H9 (cell line): ENCODE measurements around the gene ANO6. TPM values are rescaled to one million over a fixed set of nuclear protein-coding genes. Genes with fewer than 3 reads are reported as not detected.

Experiments used
- DNase-seq: peaks from one replicate; pipeline ENCODE4 v3.0.0-alpha.2; 2017
- H2AFZ ChIP-seq: one replicate; pipeline ENCODE4 v1.6.1; 2013; ENCODE audit warnings: mild to moderate bottlenecking, low read length, control low read depth, moderate library complexity
- H2AK5ac ChIP-seq: 2 replicates; pipeline ENCODE4 v1.6.1; 2013; ENCODE audit warnings: low read length, control low read depth, mixed read lengths; ENCODE audit not compliant: insufficient read length
- H2BK120ac ChIP-seq: one replicate; pipeline ENCODE4 v1.6.1; 2013; ENCODE audit warnings: low read depth, mild to moderate bottlenecking, low read length, control low read depth, inconsistent platforms; ENCODE audit not compliant: poor library complexity, severe bottlenecking
- H2BK12ac ChIP-seq: 2 replicates; pipeline ENCODE4 v1.6.1; 2013; ENCODE audit warnings: low read length, control low read depth, mixed read lengths, low read depth; ENCODE audit not compliant: insufficient read length
- H2BK15ac ChIP-seq: 2 replicates; pipeline ENCODE4 v1.6.1; 2013; ENCODE audit warnings: low read depth, low read length, control low read depth
- H2BK20ac ChIP-seq: one replicate; pipeline ENCODE4 v1.6.1; 2013; ENCODE audit warnings: low read depth, mild to moderate bottlenecking, low read length, control low read depth, inconsistent platforms; ENCODE audit not compliant: poor library complexity, severe bottlenecking
- H2BK5ac ChIP-seq: 2 replicates; pipeline ENCODE4 v1.6.1; 2013; ENCODE audit warnings: low read length, control low read depth, mixed read lengths; ENCODE audit not compliant: insufficient read length
- H3K14ac ChIP-seq: 2 replicates; pipeline ENCODE4 v1.6.1; 2013; ENCODE audit warnings: low read length, control low read depth; ENCODE audit not compliant: insufficient read depth
- H3K18ac ChIP-seq: 2 replicates; pipeline ENCODE4 v1.6.1; 2013; ENCODE audit warnings: low read depth, mild to moderate bottlenecking, mixed read lengths, low read length, control low read depth; ENCODE audit not compliant: insufficient read length
- H3K23ac ChIP-seq: 2 replicates; pipeline ENCODE4 v1.6.1; 2013; ENCODE audit warnings: low read length, control low read depth, mixed read lengths, low read depth; ENCODE audit not compliant: insufficient read length
- H3K23me2 ChIP-seq: 2 replicates; pipeline ENCODE4 v1.6.1; 2013; ENCODE audit warnings: low read depth, mild to moderate bottlenecking, mixed read lengths, low read length, control low read depth; ENCODE audit not compliant: insufficient read length, poor library complexity, severe bottlenecking
- H3K27ac ChIP-seq: 2 replicates; pipeline ENCODE4 v1.5.1; 2013; ENCODE audit warnings: low read length, control low read depth, mixed read lengths, low read depth; ENCODE audit not compliant: insufficient read length
- H3K27me3 ChIP-seq: 2 replicates; pipeline ENCODE4 v1.6.1; 2013; ENCODE audit warnings: low read length, control low read depth, inconsistent platforms; ENCODE audit not compliant: insufficient read depth
- H3K4ac ChIP-seq: 2 replicates; pipeline ENCODE4 v1.6.1; 2013; ENCODE audit warnings: low read depth, mild to moderate bottlenecking, control low read depth, inconsistent platforms, low read length, moderate library complexity
- H3K4me1 ChIP-seq: 2 replicates; pipeline ENCODE4 v1.6.1; 2013; ENCODE audit warnings: low read length, control low read depth, inconsistent platforms; ENCODE audit not compliant: insufficient read depth
- H3K4me2 ChIP-seq: 2 replicates; pipeline ENCODE4 v1.6.1; 2013; ENCODE audit warnings: low read length, control low read depth, mixed read lengths; ENCODE audit not compliant: insufficient read length, insufficient read depth
- H3K56ac ChIP-seq: 2 replicates; pipeline ENCODE4 v1.6.1; 2013; ENCODE audit warnings: low read depth, mild to moderate bottlenecking, mixed read lengths, low read length, control low read depth; ENCODE audit not compliant: insufficient read length
- H3K79me1 ChIP-seq: 2 replicates; pipeline ENCODE4 v1.6.1; 2013; ENCODE audit warnings: low read depth, mild to moderate bottlenecking, moderate library complexity, low read length, control low read depth, inconsistent platforms; ENCODE audit not compliant: insufficient read depth, poor library complexity, severe bottlenecking
- H3K79me2 ChIP-seq: 2 replicates; pipeline ENCODE4 v1.6.1; 2013; ENCODE audit warnings: low read length, control low read depth, inconsistent platforms; ENCODE audit not compliant: insufficient read depth
- H3K9ac ChIP-seq: 2 replicates; pipeline ENCODE4 v1.6.1; 2013; ENCODE audit warnings: low read length, control low read depth, mixed read lengths; ENCODE audit not compliant: insufficient read length; ENCODE audit errors: extremely low read depth
- H3K9me3 ChIP-seq: one replicate; pipeline ENCODE4 v1.6.1; 2013; ENCODE audit warnings: low read depth, low read length, inconsistent platforms; ENCODE audit not compliant: control insufficient read depth
- H3T11ph ChIP-seq: one replicate; pipeline ENCODE4 v1.6.1; 2013; ENCODE audit warnings: mild to moderate bottlenecking, low read length, control low read depth, inconsistent platforms
- H4K20me1 ChIP-seq: one replicate; pipeline ENCODE4 v1.6.1; 2013; ENCODE audit not compliant: control insufficient read depth, insufficient read length, insufficient read depth
- H4K5ac ChIP-seq: 2 replicates; pipeline ENCODE4 v1.6.1; 2013; ENCODE audit warnings: low read depth, mild to moderate bottlenecking, mixed read lengths, low read length, control low read depth; ENCODE audit not compliant: insufficient read length
- H4K8ac ChIP-seq: replicated peaks from 2 replicates; pipeline ENCODE4 v1.6.1; 2013; ENCODE audit warnings: low read length, control low read depth, mixed read lengths, low read depth; ENCODE audit not compliant: insufficient read length
- H4K91ac ChIP-seq: 2 replicates; pipeline ENCODE4 v1.6.1; 2013; ENCODE audit warnings: low read depth, mild to moderate bottlenecking, moderate library complexity, mixed read lengths, low read length, control low read depth; ENCODE audit not compliant: insufficient read length
- H3K27ac Mint-ChIP-seq, 3 experiments: 2 replicates in 2 of 3; 3 replicates in 1 of 3; pipeline ENCODE4 v1.8.0; 2020 to 2021; ENCODE audit warnings: mixed read lengths in 3 of 3, mild to moderate bottlenecking in 1 of 3, moderate library complexity in 1 of 3
- H3K27me3 Mint-ChIP-seq: 2 replicates; pipeline ENCODE4 v1.8.0; 2021; ENCODE audit warnings: low read depth, mild to moderate bottlenecking, moderate library complexity, mixed read lengths
- H3K36me3 Mint-ChIP-seq, 3 experiments: 2 replicates in 2 of 3; 3 replicates in 1 of 3; pipeline ENCODE4 v1.8.0; 2020 to 2021; ENCODE audit warnings: low read depth in 3 of 3, mixed read lengths in 3 of 3; ENCODE audit not compliant: insufficient read depth in 1 of 3
- H3K4me1 Mint-ChIP-seq, 2 experiments: 2 replicates each; pipeline ENCODE4 v1.8.0; 2020; ENCODE audit warnings: mixed read lengths in 2 of 2
- H3K4me3 Mint-ChIP-seq, 2 experiments: 2 replicates in 1 of 2; 3 replicates in 1 of 2; pipeline ENCODE4 v1.8.0; 2020 to 2021; ENCODE audit warnings: mild to moderate bottlenecking in 2 of 2, mixed read lengths in 2 of 2, moderate library complexity in 1 of 2
- H3K9me3 Mint-ChIP-seq, 2 experiments: 2 replicates in 1 of 2; 3 replicates in 1 of 2; pipeline ENCODE4 v1.8.0; 2020; ENCODE audit warnings: mild to moderate bottlenecking in 2 of 2, mixed read lengths in 2 of 2, moderate library complexity in 1 of 2
- CTCF ChIP-seq: fragments of 200-600 bp; sonication (generic); conservative IDR thresholded peaks from 3 replicates; pipeline ENCODE4 v1.8.0; 2021; ENCODE audit warnings: antibody characterized with exemption, mild to moderate bottlenecking
- WGBS: extraction: QIAGEN DNeasy Blood & Tissue Kit; methylation state at CpG from one replicate; pipeline ENCODE4 v1.1.7; 2013; ENCODE audit warnings: missing lambda C conversion rate, low lambda C conversion rate, mixed read lengths; ENCODE audit not compliant: insufficient read length; ENCODE audit errors: extremely low coverage; 5-methylcytosine and 5-hydroxymethylcytosine counted together
- total RNA-seq: library from RNA; stranded (reverse); gene quantifications from 2 replicates; pipeline ENCODE4 v1.2.1, GENCODE V29; 2021

ANO6 gene
- total RNA-seq, 1 experiment from 2014 or later = 24.3 TPM

GRCh38 chr12:45423931-45424330, 208.0 kb downstream of the ANO6 start:
- no peak for DNase-seq
- Mint-ChIP-seq H3K4me1 (peaks cover 15 to 18% of the 10 kb centered on the region in 2 experiments), H3K27me3 (no peaks in the 10 kb centered on the region), H3K4me3 (no peak overlapping the region), H3K9me3 (no peaks in the 10 kb centered on the region), H3K27ac (no peak overlapping the region), H3K36me3 (peaks cover 18 to 39% (median 32%) of the 10 kb centered on the region in 3 experiments; a peak in 6 of 7 replicates)
- Histone ChIP-seq H3K79me1 (no peaks in the 10 kb centered on the region), H3T11ph (no peak overlapping the region), H3K79me2 (no peaks in the 10 kb centered on the region), H4K5ac (no peak overlapping the region), H3K4me1 (no peaks in the 10 kb centered on the region), H3K18ac (no peak overlapping the region), H3K27ac (no peak overlapping the region), H3K4ac (no peak overlapping the region), H2AFZ (no peak overlapping the region), H2BK5ac (no peak overlapping the region), H3K4me2 (no peak overlapping the region), H3K14ac (no peak overlapping the region), H4K8ac (no peak overlapping the region), H3K9me3 (no peaks in the 10 kb centered on the region), H2BK120ac (no peak overlapping the region), H2AK5ac (no peak overlapping the region), H4K20me1 (no peaks in the 10 kb centered on the region), H2BK15ac (no peak overlapping the region), H3K23ac (no peak overlapping the region), H3K23me2 (no peaks in the 10 kb centered on the region), H3K9ac (no peak overlapping the region), H4K91ac (no peak overlapping the region), H3K27me3 (no peaks in the 10 kb centered on the region), H2BK20ac (no peak overlapping the region), H3K56ac (no peak overlapping the region), H2BK12ac (no peak overlapping the region)
- WGBS = no CpG with 5 or more reads among the region's 1 CpG
- TF ChIP-seq CTCF = no peak
